GM18519 (cell line): Measurements from ENCODE around the gene DIS3L2.

Source experiments
- ATAC-seq: cut with Tn5 transposase; IDR thresholded peaks from one replicate; pipeline ENCODE4 v1.9.1; 2021; ENCODE audit warnings: mild to moderate bottlenecking, moderate library complexity; ENCODE audit not compliant: unreplicated experiment, low FRiP score

Gene DIS3L2

DNA sequence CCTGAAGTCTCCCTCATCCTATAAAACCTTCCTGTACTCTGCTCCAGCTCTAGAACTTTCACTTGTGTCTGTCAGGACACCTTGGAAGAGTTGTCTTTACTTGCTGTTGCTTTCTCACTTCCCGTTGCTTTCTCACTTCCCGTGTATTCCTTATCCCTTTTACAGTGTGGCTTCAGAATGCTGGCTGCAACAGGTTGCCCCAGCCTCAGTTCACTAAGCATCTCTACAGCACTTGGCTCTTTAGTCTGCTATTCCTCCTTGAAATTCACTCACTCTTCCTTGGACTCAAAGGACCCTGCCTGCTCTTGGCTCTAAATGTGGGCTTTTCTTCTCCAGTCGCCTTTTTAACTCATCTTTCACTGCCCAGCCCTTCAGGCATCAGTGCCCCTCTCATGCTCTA is 254.5 kb downstream of the DIS3L2 start:
- ATAC-seq = no peak

DNA sequence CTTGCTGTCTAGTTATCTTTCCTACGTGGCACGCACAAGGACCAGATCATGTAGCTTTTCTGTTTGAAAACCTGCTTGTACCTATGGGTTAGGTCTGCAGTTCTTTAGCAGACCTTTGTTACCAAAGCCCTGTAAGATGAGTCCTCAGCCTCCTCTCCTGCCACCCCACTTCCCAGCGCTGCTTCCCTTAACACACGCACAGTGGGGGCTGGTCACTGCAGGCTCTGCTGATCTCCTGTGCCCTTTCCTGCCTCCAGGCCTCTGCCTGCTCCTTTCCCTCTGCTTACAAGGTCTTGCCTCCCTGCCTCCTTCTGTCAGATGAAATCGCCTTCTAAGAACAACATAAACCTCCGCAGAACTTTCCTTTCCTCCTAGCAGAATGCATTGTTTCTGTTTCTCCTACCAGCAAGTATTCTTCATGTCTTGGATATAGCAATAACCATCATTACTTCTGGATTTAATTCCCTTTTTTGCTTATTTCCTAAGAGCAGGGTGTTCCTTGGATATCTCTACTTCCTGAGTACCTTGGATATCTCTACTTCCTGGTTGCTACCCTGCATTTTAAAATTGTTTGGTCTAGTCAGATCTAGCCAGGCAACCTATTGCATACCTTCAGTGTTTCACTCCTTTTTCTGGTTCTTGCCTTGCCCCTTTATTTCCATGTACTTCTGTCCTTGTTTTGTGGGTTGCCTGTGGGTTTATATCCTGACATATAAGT is 257.4 kb downstream of the DIS3L2 start:
- ATAC-seq = no peak

- ATAC-seq = no peak
Measured at GRCh38 chr2:232219496-232219870, 258.0 kb downstream of the DIS3L2 start.

- no peak for ATAC-seq
Measured at GRCh38 chr2:232219932-232220331, 258.4 kb downstream of the DIS3L2 start.

- ATAC-seq = no peak
Measured at GRCh38 chr2:232225429-232225828, 263.9 kb downstream of the DIS3L2 start.

- ATAC-seq = no peak
Measured at GRCh38 chr2:232225895-232226294, 264.4 kb downstream of the DIS3L2 start.

- ATAC-seq = no peak
Measured at GRCh38 chr2:232228332-232228731, 266.8 kb downstream of the DIS3L2 start.

DNA sequence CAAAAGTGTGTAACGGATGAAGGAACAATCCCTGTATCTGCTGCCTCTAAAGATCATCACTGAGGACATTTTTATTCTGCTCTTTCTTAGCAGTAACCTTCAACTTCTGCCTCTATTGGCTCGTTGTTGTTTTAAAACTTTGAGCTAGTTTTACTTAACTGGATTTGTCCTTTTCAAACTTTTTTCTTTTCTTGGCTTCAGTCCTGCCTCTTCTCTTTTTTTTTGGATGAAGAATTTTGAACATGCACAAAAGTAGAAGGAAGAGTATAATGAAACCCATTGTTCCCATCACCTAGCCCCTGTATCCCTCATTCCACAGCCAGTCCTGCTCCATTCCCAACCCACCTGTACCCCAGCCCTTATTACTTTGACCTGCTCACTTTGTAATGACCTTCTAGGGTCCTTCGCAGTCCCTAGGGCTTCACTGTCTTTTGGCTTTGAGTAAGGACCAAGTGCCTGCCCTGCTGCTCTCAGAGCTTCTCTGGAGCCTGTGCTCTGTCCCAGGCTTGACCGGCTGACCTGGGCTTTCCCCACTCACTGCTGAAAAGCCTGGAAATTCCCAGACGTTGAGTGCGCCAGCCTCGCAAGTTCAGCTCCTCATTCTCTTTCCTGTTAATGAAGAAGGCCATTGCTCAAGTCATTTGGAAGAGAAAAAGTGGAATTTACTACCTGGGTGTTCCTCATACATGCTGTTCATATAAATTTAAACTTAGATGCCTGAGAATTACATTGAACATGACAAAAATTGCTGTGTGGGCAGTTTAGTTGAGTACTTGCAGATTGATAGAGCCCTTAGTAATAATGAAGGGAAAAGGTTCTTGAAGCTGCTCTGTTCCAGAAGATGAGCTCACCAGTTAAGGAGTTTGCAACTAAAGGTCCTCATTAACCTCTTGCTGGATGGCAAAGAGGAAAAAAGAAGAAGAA is 267.7 kb downstream of the DIS3L2 start:
- ATAC-seq = no peak

DNA sequence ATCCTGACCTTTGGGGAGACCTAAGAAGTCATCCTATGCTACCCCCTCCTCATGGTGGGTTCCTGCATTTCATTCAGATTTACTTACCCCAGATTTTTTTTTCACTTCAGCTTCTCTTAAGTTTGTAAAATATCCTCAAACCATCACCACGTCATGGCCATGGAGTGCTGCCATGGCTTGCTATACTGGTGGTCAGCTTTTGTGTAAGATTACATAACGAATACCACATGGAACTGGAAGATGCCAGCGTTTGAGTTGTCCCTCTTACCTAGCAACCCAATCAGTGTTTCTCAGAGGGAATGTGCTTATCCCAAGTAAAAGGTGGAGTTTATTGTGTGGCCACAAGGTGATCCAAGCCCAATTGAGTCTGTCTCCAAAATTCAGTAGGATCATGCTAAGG is 268.4 kb downstream of the DIS3L2 start:
- no peak for ATAC-seq

GRCh38 chr2:232230560-232230959 is 269.0 kb downstream of the DIS3L2 start:
- no peak for ATAC-seq

DNA sequence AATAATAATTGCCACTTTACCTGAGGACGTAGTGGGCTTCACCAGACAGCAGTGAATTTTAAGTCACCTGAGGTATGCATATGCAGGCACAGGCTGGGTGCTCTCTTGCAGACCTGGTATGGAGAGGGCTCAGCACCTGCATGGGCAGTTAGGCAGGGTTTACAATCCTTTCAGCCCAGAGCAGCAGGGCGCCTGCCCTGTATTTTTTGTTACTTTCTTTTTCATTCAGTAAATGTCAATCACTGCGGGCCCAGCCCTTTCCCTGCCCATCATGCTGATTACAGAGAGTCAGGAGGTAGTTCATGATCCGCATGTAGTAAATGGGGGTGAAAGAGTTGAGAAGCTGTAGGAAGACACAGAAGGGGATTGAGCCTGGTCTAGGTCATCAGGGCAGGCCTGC is 270.0 kb downstream of the DIS3L2 start:
- no peak for ATAC-seq

DNA sequence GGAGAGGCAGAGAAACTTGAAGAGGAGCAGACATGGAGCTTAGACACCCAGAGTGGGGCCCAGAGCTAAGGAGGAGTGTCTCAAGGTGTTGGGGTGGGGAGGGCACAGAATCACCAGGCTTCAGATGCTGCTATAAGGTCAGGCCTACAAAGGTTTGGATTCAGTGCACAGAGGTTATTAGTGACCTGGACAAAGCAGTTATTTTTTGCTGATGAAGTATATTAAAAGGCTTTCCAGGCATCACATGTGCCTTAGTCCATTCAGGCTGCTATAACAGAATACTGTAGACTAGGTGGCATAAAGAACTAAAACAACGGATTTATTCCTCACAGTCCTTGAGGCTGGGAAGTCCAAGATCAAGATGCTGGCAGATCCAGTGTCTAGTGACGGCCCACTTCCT is 271.4 kb downstream of the DIS3L2 start:
- no peak for ATAC-seq

DNA sequence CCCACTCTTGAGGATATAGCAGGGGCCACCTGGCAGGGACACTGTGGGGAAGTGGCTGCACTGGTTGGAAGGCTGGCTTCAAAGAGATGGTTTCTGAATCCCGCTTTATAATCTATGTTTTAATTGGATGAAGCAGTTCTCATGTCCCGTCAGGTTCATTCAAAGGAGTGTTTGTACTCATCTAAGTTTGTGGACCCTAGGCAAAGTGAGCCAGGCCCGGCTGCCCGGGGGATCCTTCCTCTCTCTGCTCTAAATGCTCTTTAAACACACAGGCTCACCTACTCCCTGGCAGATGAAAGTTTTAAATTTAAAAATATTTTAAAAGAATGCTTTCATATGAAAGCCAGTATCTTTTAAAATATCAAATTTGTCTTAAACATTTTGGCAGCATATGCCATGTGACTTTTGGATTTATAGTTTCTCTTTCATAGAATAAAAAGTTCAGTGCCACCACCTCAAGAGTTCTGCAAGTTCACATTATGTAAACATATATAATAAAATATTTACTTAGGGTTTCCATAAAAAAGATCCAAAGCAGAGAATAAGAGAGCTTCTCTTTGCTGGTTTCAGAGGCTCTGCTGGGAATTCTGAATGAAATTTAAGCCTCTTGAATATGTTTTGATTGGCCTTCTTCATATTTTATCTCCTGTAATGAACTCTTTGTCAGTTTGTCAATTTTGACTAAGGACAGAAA is 273.6 kb downstream of the DIS3L2 start:
- ATAC-seq = no peak

DNA sequence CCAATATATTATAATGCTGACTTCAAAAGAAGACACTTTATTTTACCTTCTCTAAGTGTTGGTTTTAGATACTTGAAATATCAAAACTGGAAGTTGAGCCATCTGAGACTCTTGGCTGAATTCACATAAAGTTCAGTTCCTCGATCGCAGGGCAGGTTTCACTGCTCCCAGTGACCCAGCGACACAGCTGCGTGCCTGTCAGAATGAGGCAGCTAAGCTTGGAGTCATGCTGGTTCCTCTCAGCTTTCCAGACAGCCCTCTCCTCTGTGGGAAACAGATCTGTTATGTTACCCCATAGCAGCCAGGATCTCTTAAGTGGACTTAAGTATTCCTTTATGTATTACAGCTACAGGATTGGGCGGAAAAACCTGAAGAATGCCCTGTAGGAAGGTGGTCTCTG is 274.2 kb downstream of the DIS3L2 start:
- no peak for ATAC-seq

DNA sequence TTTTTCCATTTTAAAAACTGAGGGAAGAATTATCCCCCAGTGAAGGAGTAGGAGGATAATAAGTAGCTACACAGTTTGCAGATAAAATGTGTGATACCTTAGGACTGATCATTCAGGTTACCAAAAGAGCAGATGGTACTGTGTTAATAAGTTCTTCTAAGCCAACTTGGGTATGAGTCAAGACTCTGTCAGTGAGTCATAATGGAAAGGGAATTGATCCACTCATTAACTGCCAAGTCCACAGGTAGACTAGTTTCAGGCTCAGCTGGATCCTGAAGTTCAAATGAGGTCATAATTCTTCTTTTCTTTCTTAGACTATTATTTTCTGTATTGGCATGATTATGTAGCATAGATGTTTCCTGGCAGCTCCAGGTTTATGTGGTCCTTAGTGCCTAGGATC is 274.7 kb downstream of the DIS3L2 start:
- peak; percentile 69 for ATAC-seq

DNA sequence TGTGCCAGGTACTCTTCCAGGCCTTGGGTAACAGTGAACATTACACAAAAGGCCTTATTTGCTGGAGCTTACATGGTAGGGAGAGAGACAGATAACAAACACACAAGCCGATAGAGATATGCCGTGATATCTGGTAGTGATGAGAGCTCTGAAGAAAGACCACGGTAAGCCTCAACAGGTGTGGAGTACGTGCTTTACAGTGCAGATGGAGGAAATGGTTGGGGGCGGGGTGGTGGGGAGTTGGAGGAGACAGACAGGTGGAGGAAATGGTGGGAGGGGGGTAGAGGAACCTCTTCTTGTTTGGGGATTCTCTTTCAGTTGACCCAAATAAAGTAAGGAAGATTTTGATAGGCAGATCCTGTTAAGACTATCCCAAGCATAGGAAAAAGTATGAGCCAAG is 276.0 kb downstream of the DIS3L2 start:
- no peak for ATAC-seq

- ATAC-seq = no peak
Measured at GRCh38 chr2:232238108-232238507, 276.6 kb downstream of the DIS3L2 start.

DNA sequence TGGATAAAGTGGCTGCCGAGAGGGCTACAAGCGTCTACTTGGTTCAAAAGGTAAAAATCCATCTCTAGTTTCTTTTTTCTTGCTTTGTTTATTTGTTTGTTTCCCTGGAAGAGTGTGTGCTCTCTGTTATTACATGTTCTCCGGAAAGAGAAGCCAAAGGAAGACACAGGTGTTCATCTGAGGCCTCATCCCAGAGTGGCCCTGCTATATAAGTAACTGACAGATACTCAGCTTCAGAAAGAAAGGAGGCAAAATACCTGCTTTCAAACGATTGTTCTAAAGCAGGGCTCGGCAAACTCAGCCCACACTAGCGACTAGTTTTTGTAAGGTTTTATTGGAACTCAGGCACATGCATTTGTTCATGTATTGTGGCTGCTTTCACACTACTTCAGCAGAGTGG is 277.1 kb downstream of the DIS3L2 start:
- ATAC-seq = no peak

GRCh38 chr2:232239951-232240681 is 278.6 kb downstream of the DIS3L2 start:
- no peak for ATAC-seq

DNA sequence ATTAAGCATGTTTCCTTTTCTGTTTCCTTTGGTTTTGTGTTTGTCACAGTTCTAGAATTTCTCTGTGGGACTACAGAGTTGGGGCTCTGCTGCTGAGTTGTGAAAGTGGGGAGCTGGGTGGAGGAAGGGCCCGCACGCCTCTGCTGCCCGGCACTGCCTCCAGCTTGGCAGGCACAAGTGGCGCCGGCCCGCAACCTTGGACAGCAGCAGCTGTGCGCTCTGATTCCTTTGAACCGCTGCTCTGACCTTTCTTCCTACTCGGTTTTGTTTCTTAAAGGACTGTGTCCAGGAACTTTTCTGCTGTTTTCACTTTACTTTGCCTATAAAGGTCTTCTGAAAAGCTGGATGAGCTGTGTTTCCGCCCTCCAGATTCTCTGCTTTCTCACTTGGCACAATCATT is 279.4 kb downstream of the DIS3L2 start:
- no peak for ATAC-seq

DNA sequence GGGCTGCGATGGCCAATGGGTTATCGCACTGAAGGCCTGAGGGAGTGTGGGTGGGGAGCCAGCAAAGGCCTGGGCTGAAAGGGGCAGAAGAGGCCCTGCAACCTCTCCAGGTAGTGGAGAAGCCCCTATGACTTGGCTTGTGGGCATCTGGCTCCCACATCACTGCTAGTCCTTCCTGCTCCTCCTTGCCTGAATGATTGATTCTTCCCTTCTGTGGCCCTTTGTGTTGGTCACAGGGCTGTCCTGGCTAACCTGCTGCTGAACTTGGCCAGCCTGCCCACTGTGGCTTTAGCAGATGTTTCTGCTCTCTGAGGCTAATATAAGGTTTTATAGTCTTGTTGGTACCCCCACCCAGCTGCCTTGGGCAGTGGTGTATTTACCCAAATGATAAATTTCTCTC is 280.8 kb downstream of the DIS3L2 start:
- no peak for ATAC-seq
